Small intestine (tissue), 7 donors: ENCODE results near the gene PCSK6. TPM values are rescaled to one million over a fixed set of nuclear protein-coding genes. Genes with fewer than 3 reads are reported as not detected.

ENCODE experiments used
- DNase-seq, 2 donors: peaks; one replicate each; pipeline versions ENCODE4 v3.0.0 to v3.0.0-alpha.2; 2013
- FAIRE-seq: peaks from 2 replicates; lab custom pipeline; 2012; peaks lifted over from hg19 to GRCh38; lab: Jason Lieb, UNC
- H3K27ac ChIP-seq, 3 donors: one replicate each; pipeline ENCODE4 v1.5.1; 2013; ENCODE audit warnings: low read length in 2 of 3, mild to moderate bottlenecking in 2 of 3, control low read depth in 1 of 3, inconsistent platforms in 1 of 3, low read depth in 1 of 3, moderate library complexity in 1 of 3
- H3K27me3 ChIP-seq, 3 donors: one replicate each; pipeline ENCODE4 v1.6.1; 2013; ENCODE audit warnings: low read length in 3 of 3, inconsistent platforms in 1 of 3; ENCODE audit not compliant: control insufficient read depth in 3 of 3, insufficient read depth in 3 of 3
- H3K36me3 ChIP-seq, 3 donors: one replicate each; pipeline ENCODE4 v1.6.1; 2013; ENCODE audit warnings: low read length in 3 of 3, inconsistent platforms in 1 of 3, low read depth in 1 of 3, mild to moderate bottlenecking in 1 of 3, moderate library complexity in 1 of 3; ENCODE audit not compliant: control insufficient read depth in 3 of 3, insufficient read depth in 2 of 3
- H3K4me1 ChIP-seq, 3 donors: one replicate each; pipeline ENCODE4 v1.6.1; 2013; ENCODE audit warnings: low read length in 2 of 3, inconsistent platforms in 1 of 3, low read depth in 1 of 3, mild to moderate bottlenecking in 1 of 3, moderate library complexity in 1 of 3; ENCODE audit not compliant: control insufficient read depth in 3 of 3, insufficient read depth in 2 of 3
- H3K4me3 ChIP-seq, 3 donors: one replicate each; pipeline ENCODE4 v1.5.1; 2013; ENCODE audit warnings: low read length in 3 of 3, control low read depth in 1 of 3, inconsistent platforms in 1 of 3, low read depth in 1 of 3, mild to moderate bottlenecking in 1 of 3, moderate library complexity in 1 of 3
- H3K9me3 ChIP-seq, 2 donors: one replicate each; pipeline ENCODE4 v1.6.1; 2013; ENCODE audit warnings: low read depth in 1 of 2, low read length in 1 of 2; ENCODE audit not compliant: control insufficient read depth in 2 of 2, insufficient read depth in 1 of 2
- WGBS, 3 donors: extraction: QIAGEN DNeasy Blood & Tissue Kit; methylation state at CpG; one replicate each; pipeline ENCODE4 v1.1.7; 2013; 5-methylcytosine and 5-hydroxymethylcytosine counted together
- polyA plus RNA-seq, 4 donors: library from polyadenylated mRNA; stranded (reverse) in 3 of 4; unstranded in 1 of 4; fragments of 200-250 nt in 3 of 4; fragments of 120-200 nt in 1 of 4; gene quantifications; one replicate each; pipeline versions ENCODE4 v1.2.1 to v1.2.3, GENCODE V29; 2013
- donor health status: healthy with polysubstance abuse.
- donor health status: control.
- donor health status: control.
- donor health status: Bipolar disorder and iron deficiency.
- donor health status: healthy.

The PCSK6 gene
- polyA plus RNA-seq, 4 donors, result 0.67 to 26.2 (median 6.5) TPM

- 75 to 81% (median 79%) methylated on average over 7 of the region's 7 CpGs for WGBS, 3 donors
- DNase-seq, result no peak
- Histone ChIP-seq H3K4me1 (no peaks in the 10 kb centered on the region), H3K4me3 (no peak overlapping the region), H3K27me3 (peaks cover 0 to 2% (median 0%) of the 10 kb centered on the region in 3 donors), H3K27ac (no peak overlapping the region), H3K36me3 (no peaks in the 10 kb centered on the region), H3K9me3 (peaks cover 0 to 4% of the 10 kb centered on the region in 2 donors)
- FAIRE-seq, result no peak
These were observed 30.9 kb upstream of the PCSK6 start for GRCh38 chr15:101520395-101520794.

GRCh38 chr15:101517504-101517903 is 28.0 kb upstream of the PCSK6 start:
- FAIRE-seq, result no peak
- DNase-seq, result no peak
- H3K9me3 ChIP-seq, result peaks cover 0 to 4% of the 10 kb centered on the region in 2 donors
- no peak overlapping the region for H3K27ac ChIP-seq
- H3K4me3 ChIP-seq, result no peak overlapping the region
- H3K36me3 ChIP-seq, result no peaks in the 10 kb centered on the region
- peaks cover 0 to 2% (median 0%) of the 10 kb centered on the region in 3 donors for H3K27me3 ChIP-seq
- no peaks in the 10 kb centered on the region for H3K4me1 ChIP-seq

GRCh38 chr15:101514318-101514717 is 24.8 kb upstream of the PCSK6 start:
- H3K27me3 ChIP-seq, result no peaks in the 10 kb centered on the region
- DNase-seq (no peak), FAIRE-seq (no peak)
- H3K27ac ChIP-seq, result no peak overlapping the region
- peaks cover 0 to 4% of the 10 kb centered on the region in 2 donors for H3K9me3 ChIP-seq
- no peak overlapping the region for H3K4me3 ChIP-seq
- H3K36me3 ChIP-seq, result no peaks in the 10 kb centered on the region
- no peaks in the 10 kb centered on the region for H3K4me1 ChIP-seq
- WGBS, 3 donors, result 90 to 92% (median 91%) methylated on average over 7 of the region's 7 CpGs

- no peak for FAIRE-seq
- H3K27me3 ChIP-seq, result peaks cover 0 to 2% (median 0%) of the 10 kb centered on the region in 3 donors
- DNase-seq, result no peak
- H3K4me3 ChIP-seq, result no peak overlapping the region
- H3K36me3 ChIP-seq, result no peaks in the 10 kb centered on the region
- H3K27ac ChIP-seq, result no peak overlapping the region
- no peaks in the 10 kb centered on the region for H3K9me3 ChIP-seq
- no peaks in the 10 kb centered on the region for H3K4me1 ChIP-seq
These were observed 22.2 kb upstream of the PCSK6 start for GRCh38 chr15:101511717-101512116.

- H3K36me3 ChIP-seq, result no peaks in the 10 kb centered on the region
- no peaks in the 10 kb centered on the region for H3K9me3 ChIP-seq
- H3K4me1 ChIP-seq, result no peaks in the 10 kb centered on the region
- H3K27ac ChIP-seq, result no peak overlapping the region
- peaks cover 0 to 2% (median 0%) of the 10 kb centered on the region in 3 donors for H3K27me3 ChIP-seq
- FAIRE-seq (no peak), DNase-seq (no peak)
- 79 to 86% (median 82%) methylated on average over 8 of the region's 8 CpGs for WGBS, 3 donors
- H3K4me3 ChIP-seq, result no peak overlapping the region
These were observed 21.0 kb upstream of the PCSK6 start for GRCh38 chr15:101510212-101511197.

- Histone ChIP-seq H3K4me1 (no peaks in the 10 kb centered on the region), H3K27ac (no peak overlapping the region), H3K36me3 (no peaks in the 10 kb centered on the region), H3K9me3 (no peaks in the 10 kb centered on the region), H3K27me3 (peaks cover 0 to 2% (median 0%) of the 10 kb centered on the region in 3 donors), H3K4me3 (no peak overlapping the region)
- DNase-seq, result no peak
- no peak for FAIRE-seq
- 88 to 91% (median 90%) methylated on average over 6 of the region's 6 CpGs for WGBS, 3 donors
These were observed 19.8 kb upstream of the PCSK6 start for GRCh38 chr15:101509279-101509678.

GRCh38 chr15:101506491-101506890 is 17.0 kb upstream of the PCSK6 start:
- FAIRE-seq (no peak), DNase-seq (no peak)
- no peaks in the 10 kb centered on the region for H3K36me3 ChIP-seq
- H3K9me3 ChIP-seq, result no peaks in the 10 kb centered on the region
- peaks cover 0 to 8% (median 0%) of the 10 kb centered on the region in 3 donors for H3K4me1 ChIP-seq
- H3K4me3 ChIP-seq, result no peak overlapping the region
- no peak overlapping the region for H3K27ac ChIP-seq
- H3K27me3 ChIP-seq, result peaks cover 0 to 4% (median 2%) of the 10 kb centered on the region in 3 donors
- WGBS, 3 donors, result 81 to 88% (median 82%) methylated on average over 8 of the region's 8 CpGs

- Histone ChIP-seq H3K27ac (no peak overlapping the region), H3K36me3 (no peaks in the 10 kb centered on the region), H3K27me3 (peaks cover 0 to 4% (median 2%) of the 10 kb centered on the region in 3 donors), H3K4me1 (peaks cover 0 to 11% (median 0%) of the 10 kb centered on the region in 3 donors), H3K4me3 (no peak overlapping the region), H3K9me3 (no peaks in the 10 kb centered on the region)
- DNase-seq (no peak), FAIRE-seq (no peak)
- WGBS, 3 donors, result 77 to 82% (median 79%) methylated on average over 18 of the region's 18 CpGs
These were observed 16.3 kb upstream of the PCSK6 start for GRCh38 chr15:101505610-101506337.
